Tibial artery (tissue), 4 donors: ENCODE data around the gene ABCB6.

Experiments used
- DNase-seq, 2 donors: peaks; one replicate each; pipeline ENCODE4 v3.0.0-alpha.2; 2019
- H3K27ac ChIP-seq, 2 donors: fragments of 200-600 bp; sonication (generic) in 1 of 2; 1 replicate in 1 of 2; 2 replicates in 1 of 2; pipeline ENCODE4 v1.5.1; 2018 to 2019; ENCODE audit warnings: mild to moderate bottlenecking in 1 of 2
- H3K27me3 ChIP-seq, 2 donors: fragments of 200-600 bp; sonication (generic) in 1 of 2; one replicate each; pipeline versions ENCODE4 v1.5.1 to v1.6.0; 2016 to 2019
- H3K36me3 ChIP-seq, 3 donors: fragments of 200-600 bp; sonication (generic) in 2 of 3; one replicate each; pipeline ENCODE4 v1.5.1; 2016 to 2019; ENCODE audit warnings: mild to moderate bottlenecking in 2 of 3
- H3K4me1 ChIP-seq, 4 donors: fragments of 200-600 bp; sonication (generic) in 2 of 4; 1 replicate in 3 of 4; 2 replicates in 1 of 4; pipeline ENCODE4 v1.5.1; 2016 to 2019
- H3K4me3 ChIP-seq, 2 donors: fragments of 200-600 bp; sonication (generic) in 1 of 2; 1 replicate in 1 of 2; 2 replicates in 1 of 2; pipeline ENCODE4 v1.5.1; 2018 to 2019; ENCODE audit warnings: mild to moderate bottlenecking in 2 of 2
- H3K9me3 ChIP-seq, 3 donors: fragments of 200-600 bp; sonication (generic) in 1 of 3; one replicate each; pipeline ENCODE4 v1.5.1; 2016 to 2019
- intact Hi-C: fragments of 100-400 bp; cut with DNase I; formaldehyde crosslinking; loops from one replicate; pipeline ENCODE4 v1.15.0; 2023; ENCODE audit warnings: low total_unique reads
- TF ChIP-seq, protein P1 (sequence below), 2 experiments: fragments of 200-600 bp in 1 of 2; fragments of 450-650 bp in 1 of 2; IDR thresholded peaks; one replicate each; pipeline ENCODE4 v1.5.1; 2017 to 2019; ENCODE audit warnings: antibody characterized with exemption in 2 of 2, mild to moderate bottlenecking in 1 of 2, moderate library complexity in 1 of 2

ABCB6 gene

DNA sequence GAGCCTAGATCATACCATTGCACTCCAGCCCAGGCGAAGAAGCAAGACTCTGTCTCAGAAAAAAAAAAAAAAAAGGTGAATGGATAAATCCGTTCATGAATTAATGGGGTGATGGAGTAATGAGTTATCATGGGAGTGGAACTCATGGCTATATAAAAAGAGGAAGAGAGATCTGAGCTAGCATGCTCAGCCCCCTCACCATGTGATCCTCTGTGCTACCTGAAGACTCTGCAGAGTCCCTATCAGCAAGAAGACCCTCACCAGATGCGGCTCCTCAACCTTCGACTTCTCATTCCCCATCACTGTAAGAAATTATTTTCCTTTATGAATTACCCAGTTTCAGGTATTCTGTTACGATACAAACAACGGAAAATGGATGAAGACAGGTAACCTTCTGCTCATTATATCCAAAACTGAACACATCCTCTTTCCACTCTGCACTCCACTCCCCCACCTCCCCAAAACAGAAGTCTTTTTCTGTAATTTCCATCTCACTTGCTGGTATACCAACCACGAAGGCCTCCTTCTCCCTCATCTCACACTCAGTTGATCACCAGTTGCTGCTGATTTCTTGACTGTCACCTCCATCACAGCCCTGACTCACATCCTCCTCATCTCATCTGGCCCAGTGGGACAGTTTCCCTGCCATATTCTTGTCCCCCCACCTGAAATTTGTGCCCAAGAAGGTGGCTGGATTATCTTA is 31.9 kb downstream of the ABCB6 start:
- Histone ChIP-seq H3K9me3 (no peaks in the 10 kb centered on the region), H3K36me3 (peaks cover 24 to 30% (median 29%) of the 10 kb centered on the region in 3 donors), H3K4me3 (no peak overlapping the region), H3K4me1 (no peaks in the 10 kb centered on the region), H3K27ac (no peak overlapping the region), H3K27me3 (no peaks in the 10 kb centered on the region)
- TF ChIP-seq, protein P1, sequence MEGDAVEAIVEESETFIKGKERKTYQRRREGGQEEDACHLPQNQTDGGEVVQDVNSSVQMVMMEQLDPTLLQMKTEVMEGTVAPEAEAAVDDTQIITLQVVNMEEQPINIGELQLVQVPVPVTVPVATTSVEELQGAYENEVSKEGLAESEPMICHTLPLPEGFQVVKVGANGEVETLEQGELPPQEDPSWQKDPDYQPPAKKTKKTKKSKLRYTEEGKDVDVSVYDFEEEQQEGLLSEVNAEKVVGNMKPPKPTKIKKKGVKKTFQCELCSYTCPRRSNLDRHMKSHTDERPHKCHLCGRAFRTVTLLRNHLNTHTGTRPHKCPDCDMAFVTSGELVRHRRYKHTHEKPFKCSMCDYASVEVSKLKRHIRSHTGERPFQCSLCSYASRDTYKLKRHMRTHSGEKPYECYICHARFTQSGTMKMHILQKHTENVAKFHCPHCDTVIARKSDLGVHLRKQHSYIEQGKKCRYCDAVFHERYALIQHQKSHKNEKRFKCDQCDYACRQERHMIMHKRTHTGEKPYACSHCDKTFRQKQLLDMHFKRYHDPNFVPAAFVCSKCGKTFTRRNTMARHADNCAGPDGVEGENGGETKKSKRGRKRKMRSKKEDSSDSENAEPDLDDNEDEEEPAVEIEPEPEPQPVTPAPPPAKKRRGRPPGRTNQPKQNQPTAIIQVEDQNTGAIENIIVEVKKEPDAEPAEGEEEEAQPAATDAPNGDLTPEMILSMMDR (IDR thresholded peaks at IDR 0.05), result no peak
- intact Hi-C loops, result no loop called here
- DNase-seq, result no peak

DNA sequence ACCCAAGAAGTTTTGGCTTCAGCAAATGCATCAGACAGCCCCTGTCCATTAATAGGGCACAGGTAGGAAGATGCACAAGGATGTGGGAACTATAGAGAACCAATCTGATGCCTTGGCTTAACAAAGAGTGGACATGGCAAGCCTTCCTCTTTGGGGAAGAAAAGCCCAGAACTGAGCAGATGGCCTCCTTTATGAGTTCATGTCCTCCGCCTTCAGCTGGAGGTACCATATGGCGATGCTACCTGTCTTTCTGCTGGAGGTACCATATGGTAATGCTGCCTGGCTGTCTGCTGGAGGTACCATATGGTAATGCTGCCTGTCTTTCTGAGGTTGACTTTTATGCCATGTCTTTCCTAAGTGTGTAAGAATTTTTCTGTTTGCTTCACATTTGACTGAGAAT is 34.6 kb downstream of the ABCB6 start:
- H3K4me1 ChIP-seq, result peaks cover under 1 to 12% (median 10%) of the 10 kb centered on the region in 4 donors
- no peak overlapping the region for H3K4me3 ChIP-seq
- no peaks in the 10 kb centered on the region for H3K9me3 ChIP-seq
- DNase-seq, result no peak
- H3K27ac ChIP-seq, result no peak overlapping the region
- H3K36me3 ChIP-seq, result peaks cover 47 to 55% (median 54%) of the 10 kb centered on the region in 3 donors
- intact Hi-C loops, result no loop called here
- H3K27me3 ChIP-seq, result no peaks in the 10 kb centered on the region
- TF ChIP-seq, protein P1 (IDR thresholded peaks at IDR 0.05), result no peak

DNA sequence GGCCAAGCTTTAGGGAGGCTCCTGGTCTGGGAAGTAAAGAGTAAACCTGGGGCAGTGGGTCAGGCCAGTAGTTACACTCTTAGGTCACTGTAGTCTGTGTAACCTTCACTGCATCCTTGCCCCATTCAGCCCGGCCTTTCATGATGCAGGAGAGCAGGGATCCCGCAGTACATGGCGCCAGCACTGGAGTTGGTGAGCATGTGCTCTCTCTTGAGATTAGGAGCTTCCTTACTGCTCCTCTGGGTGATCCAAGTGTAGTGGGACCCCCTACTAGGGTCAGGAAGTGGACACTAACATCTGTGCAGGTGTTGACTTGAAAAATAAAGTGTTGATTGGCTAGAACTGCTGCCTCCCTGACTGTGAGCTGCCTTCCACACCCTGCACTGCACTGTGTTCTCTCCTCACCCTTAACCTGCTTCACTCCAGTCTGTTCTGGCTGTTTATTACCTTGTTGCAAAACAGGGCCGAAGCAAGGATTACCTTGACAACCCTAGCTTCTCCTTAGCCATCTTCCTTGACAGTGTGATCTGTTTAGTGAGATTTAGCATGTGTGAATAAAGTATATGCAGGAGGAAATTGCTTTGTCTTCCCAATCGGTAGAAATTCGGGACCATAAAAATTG is 35.5 kb downstream of the ABCB6 start:
- no peak for DNase-seq
- no peaks in the 10 kb centered on the region for H3K27me3 ChIP-seq
- peaks cover 4 to 18% (median 17%) of the 10 kb centered on the region in 4 donors for H3K4me1 ChIP-seq
- no peak overlapping the region for H3K27ac ChIP-seq
- H3K36me3 ChIP-seq, result peaks cover 47 to 55% (median 54%) of the 10 kb centered on the region in 3 donors
- no peak overlapping the region for H3K4me3 ChIP-seq
- TF ChIP-seq, protein P1 (IDR thresholded peaks at IDR 0.05), result no peak
- intact Hi-C loops, result no loop called here
- no peaks in the 10 kb centered on the region for H3K9me3 ChIP-seq

DNA sequence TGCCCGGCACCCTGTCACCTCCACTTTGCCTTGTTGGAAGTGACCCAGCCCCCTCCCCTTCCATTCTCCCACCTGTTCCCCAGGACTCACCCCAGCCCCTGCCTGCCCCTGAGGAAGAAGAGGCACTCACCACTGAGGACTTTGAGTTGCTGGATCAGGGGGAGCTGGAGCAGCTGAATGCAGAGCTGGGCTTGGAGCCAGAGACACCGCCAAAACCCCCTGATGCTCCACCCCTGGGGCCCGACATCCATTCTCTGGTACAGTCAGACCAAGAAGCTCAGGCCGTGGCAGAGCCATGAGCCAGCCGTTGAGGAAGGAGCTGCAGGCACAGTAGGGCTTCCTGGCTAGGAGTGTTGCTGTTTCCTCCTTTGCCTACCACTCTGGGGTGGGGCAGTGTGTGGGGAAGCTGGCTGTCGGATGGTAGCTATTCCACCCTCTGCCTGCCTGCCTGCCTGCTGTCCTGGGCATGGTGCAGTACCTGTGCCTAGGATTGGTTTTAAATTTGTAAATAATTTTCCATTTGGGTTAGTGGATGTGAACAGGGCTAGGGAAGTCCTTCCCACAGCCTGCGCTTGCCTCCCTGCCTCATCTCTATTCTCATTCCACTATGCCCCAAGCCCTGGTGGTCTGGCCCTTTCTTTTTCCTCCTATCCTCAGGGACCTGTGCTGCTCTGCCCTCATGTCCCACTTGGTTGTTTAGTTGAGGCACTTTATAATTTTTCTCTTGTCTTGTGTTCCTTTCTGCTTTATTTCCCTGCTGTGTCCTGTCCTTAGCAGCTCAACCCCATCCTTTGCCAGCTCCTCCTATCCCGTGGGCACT is 36.2 kb downstream of the ABCB6 start:
- H3K4me3 ChIP-seq, result no peak overlapping the region
- H3K4me1 ChIP-seq, result peaks cover 4 to 18% (median 17%) of the 10 kb centered on the region in 4 donors
- H3K36me3 ChIP-seq, result peaks cover 47 to 55% (median 54%) of the 10 kb centered on the region in 3 donors
- no peaks in the 10 kb centered on the region for H3K27me3 ChIP-seq
- intact Hi-C loops, result no loop called here
- TF ChIP-seq, protein P1 (IDR thresholded peaks at IDR 0.05), result no peak
- H3K9me3 ChIP-seq, result no peaks in the 10 kb centered on the region
- DNase-seq, result no peak
- H3K27ac ChIP-seq, result no peak overlapping the region

DNA sequence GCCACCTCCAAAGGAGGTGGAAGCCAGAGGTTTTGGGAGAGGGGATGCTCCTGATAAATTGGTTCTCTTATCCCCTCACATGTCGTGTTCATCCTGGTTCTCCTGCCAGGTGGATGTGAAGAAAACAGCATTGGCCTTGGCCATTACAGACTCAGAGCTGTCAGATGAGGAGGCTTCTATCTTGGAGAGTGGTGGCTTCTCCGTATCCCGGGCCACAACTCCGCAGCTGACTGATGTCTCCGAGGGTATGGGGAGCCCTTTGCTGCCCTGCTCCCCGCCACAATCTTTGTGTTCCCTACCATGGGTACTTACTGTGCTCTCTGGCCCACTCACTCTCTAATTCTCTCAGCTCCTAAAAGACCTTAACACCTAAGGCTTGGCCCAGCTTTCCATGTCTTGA is 37.2 kb downstream of the ABCB6 start:
- Histone ChIP-seq H3K9me3 (no peaks in the 10 kb centered on the region), H3K27ac (no peak overlapping the region), H3K27me3 (no peaks in the 10 kb centered on the region), H3K4me3 (no peak overlapping the region), H3K36me3 (peaks cover 47 to 55% (median 54%) of the 10 kb centered on the region in 3 donors), H3K4me1 (peaks cover 4 to 18% (median 17%) of the 10 kb centered on the region in 4 donors)
- no peak for DNase-seq
- TF ChIP-seq, protein P1 (IDR thresholded peaks at IDR 0.05), result no peak
- intact Hi-C loops, result no loop called here
